ENCODE data around the gene ECEL1. TPM values are rescaled to one million over a fixed set of nuclear protein-coding genes. Genes with fewer than 3 reads are reported as not detected.

The ECEL1 gene
- total and polyA plus RNA-seq, 2 of the 4 experiments (the other 2 are of a cell fraction) = not detected

- H3K9ac ChIP-seq (ENCODE audit: low read depth, low read length) = no peak overlapping the region
- H3K79me1 ChIP-seq (ENCODE audit: low read depth in 1 of 2, low read length in 2 of 2) = no peaks in the 10 kb centered on the region
- no peak overlapping the region for H2AK9ac ChIP-seq (replicated peaks; ENCODE audit: low read depth, low read length, poor library complexity)
- no peak overlapping the region for H3K4ac ChIP-seq (ENCODE audit: low read depth, low read length)
- H3K4me1 ChIP-seq (ENCODE audit: control insufficient read depth, insufficient read depth, low read length) = no peaks in the 10 kb centered on the region
- intact Hi-C loops (cut with micrococcal nuclease) (no loop called here), dilution Hi-C loops (cut with HindIII; ENCODE audit: low sequenced_read_pairs, unreplicated experiment) (no loop called here), in situ Hi-C loops (cut with MboI; ENCODE audit: low sequenced_read_pairs) (no loop called here)
- no peak overlapping the region for H3K27ac ChIP-seq (ENCODE audit: insufficient read depth, low read length)
- no peak overlapping the region for H2AFZ ChIP-seq (replicated peaks; ENCODE audit: low read length, poor library complexity)
- 20% methylated on average over 1 of the region's 5 CpGs; no CpG with 5 or more reads in 1 of the 2 experiments for WGBS, 2 experiments (ENCODE audit: extremely low coverage in 2 of 2, insufficient read length in 1 of 2)
- no peak overlapping the region for H2AK5ac ChIP-seq (ENCODE audit: low read depth, low read length)
- no peak overlapping the region for H4K5ac ChIP-seq (ENCODE audit: low read depth, low read length)
- no peak overlapping the region for H2BK5ac ChIP-seq (ENCODE audit: low read depth, low read length, poor library complexity, severe bottlenecking)
- H3K36me3 ChIP-seq (ENCODE audit: control insufficient read depth, insufficient read depth, low read length) = no peaks in the 10 kb centered on the region
- no peak overlapping the region for H2BK20ac ChIP-seq (ENCODE audit: low read depth, low read length)
- no peaks in the 10 kb centered on the region for H3K9me1 ChIP-seq (ENCODE audit: insufficient read depth, low read length)
- no peak overlapping the region for H4K8ac ChIP-seq (ENCODE audit: low read depth in 2 of 2, low read length in 2 of 2)
- no peaks in the 10 kb centered on the region for H3K9me3 ChIP-seq (ENCODE audit: control insufficient read depth, insufficient read depth, low read length)
- no peak for ATAC-seq (ENCODE audit: low read depth)
- no peak for DNase-seq
- TF ChIP-seq NFE2L2 (IDR thresholded peaks at IDR 0.05; ENCODE audit: low read depth, low read length) = no peak
- TF ChIP-seq MAFK (IDR thresholded peaks at IDR 0.05; ENCODE audit: low read depth, low read length) = no peak
- no peak for TF ChIP-seq CTCF (conservative IDR thresholded peaks at IDR 0.05; ENCODE audit: low read depth, low read length)
- no peak for TF ChIP-seq FOS (IDR thresholded peaks at IDR 0.05; ENCODE audit: low read depth, low read length)
- no peak for TF ChIP-seq MAZ (IDR thresholded peaks at IDR 0.05; ENCODE audit: borderline replicate concordance, low read depth, low read length)
- no peak for TF ChIP-seq CEBPB (IDR thresholded peaks at IDR 0.05; ENCODE audit: low read depth, low read length)
- TF ChIP-seq RFX5 (IDR thresholded peaks at IDR 0.05; ENCODE audit: low read depth, low read length) = no peak
- TF ChIP-seq BHLHE40 (IDR thresholded peaks at IDR 0.05; ENCODE audit: low read depth, low read length) = no peak
- no peak overlapping the region for H3K14ac ChIP-seq (replicated peaks; ENCODE audit: low read depth, low read length)
- no peak overlapping the region for H3K56ac ChIP-seq (ENCODE audit: extremely low read depth, insufficient read depth, low read length)
- no peak overlapping the region for H3K4me3 ChIP-seq (ENCODE audit: insufficient read depth, low read depth, low read length)
- no peak overlapping the region for H3K23ac ChIP-seq (ENCODE audit: low read depth, low read length)
- ChIA-PET CTCF (no interaction called here), POLR2A (ENCODE audit: unreplicated experiment) (no interaction called here)
- H2BK120ac ChIP-seq (ENCODE audit: low read depth, low read length) = no peak overlapping the region
- no peak overlapping the region for H4K91ac ChIP-seq (ENCODE audit: insufficient read depth, low read depth, low read length)
- H3K4me2 ChIP-seq (ENCODE audit: low read depth, low read length) = no peak overlapping the region
- H3K18ac ChIP-seq (ENCODE audit: low read depth, low read length) = no peak overlapping the region
- no peak overlapping the region for H2BK15ac ChIP-seq (ENCODE audit: low read depth, low read length)
- no peaks in the 10 kb centered on the region for H4K20me1 ChIP-seq (ENCODE audit: insufficient read depth, low read length)
- H3K27me3 ChIP-seq (ENCODE audit: control insufficient read depth, insufficient read depth, low read length) = peaks cover 39% of the 10 kb centered on the region
- BruUV-seq (replicated peaks) = no TSS peak
Observed at GRCh38 chr2:232513353-232513752, 25.7 kb upstream of the ECEL1 start.
